Activated B cell treated with CpG ODN at 0.5 μM for 24 hours (primary cell): ENCODE results near the gene MPZL3. TPM values are rescaled to one million over a fixed set of nuclear protein-coding genes. Genes with fewer than 3 reads are reported as not detected.

Source experiments
- ATAC-seq: fragments of 200-7000 bp; cut with Tn5 transposase; one replicate; pipeline ENCODE4 v1.10.0; 2021; ENCODE audit warnings: low read depth, mild to moderate bottlenecking, moderate library complexity
- CTCF ChIA-PET: fragments of 350-600 bp; sonication (Branson Sonifier 250); formaldehyde crosslinking; loops from one replicate; lab custom pipeline; 2021; ENCODE audit warnings: antibody characterized with exemption; lab: Charles Lee
- POLR2A ChIA-PET: fragments of 350-600 bp; sonication (Branson Sonifier 250); formaldehyde crosslinking; loops from one replicate; lab custom pipeline; 2021; ENCODE audit warnings: antibody characterized with exemption; lab: Charles Lee
- DNase-seq: peaks from one replicate; pipeline ENCODE4 v3.0.0; 2022
- H3K27ac Mint-ChIP-seq: one replicate; pipeline ENCODE4 v1.8.0; 2020; ENCODE audit warnings: mixed read lengths
- H3K27me3 Mint-ChIP-seq: one replicate; pipeline ENCODE4 v1.8.0; 2021; ENCODE audit warnings: mixed read lengths
- H3K36me3 Mint-ChIP-seq: one replicate; pipeline ENCODE4 v1.8.0; 2021; ENCODE audit warnings: low read depth, mixed read lengths
- H3K4me1 Mint-ChIP-seq: one replicate; pipeline ENCODE4 v1.8.0; 2021; ENCODE audit warnings: mixed read lengths
- H3K4me3 Mint-ChIP-seq: one replicate; pipeline ENCODE4 v1.8.0; 2020; ENCODE audit warnings: mild to moderate bottlenecking, mixed read lengths
- H3K9me3 Mint-ChIP-seq: one replicate; pipeline ENCODE4 v1.8.0; 2020; ENCODE audit warnings: mixed read lengths
- intact Hi-C: fragments of 100-400 bp; cut with micrococcal nuclease; formaldehyde crosslinking; loops from one replicate; pipeline ENCODE4 v1.15.1; 2024
- total RNA-seq: library from RNA; stranded (reverse); gene quantifications from 2 replicates; pipeline ENCODE4 v1.2.3, GENCODE V29; 2022
- TF ChIP-seq, protein P1 (sequence below): fragments of 200-600 bp; IDR thresholded peaks from one replicate; pipeline ENCODE4 v1.8.0; 2022; ENCODE audit warnings: antibody characterized with exemption, mild to moderate bottlenecking

Gene MPZL3
- total RNA-seq, 1 donor from 2014 or later = 2.9 TPM

GRCh38 chr11:118247041-118247440 is 5.1 kb downstream of the MPZL3 start:
- H3K27ac Mint-ChIP-seq = no peak overlapping the region
- peaks cover 5% of the 10 kb centered on the region for H3K36me3 Mint-ChIP-seq
- no peaks in the 10 kb centered on the region for H3K9me3 Mint-ChIP-seq
- TF ChIP-seq, protein P1, sequence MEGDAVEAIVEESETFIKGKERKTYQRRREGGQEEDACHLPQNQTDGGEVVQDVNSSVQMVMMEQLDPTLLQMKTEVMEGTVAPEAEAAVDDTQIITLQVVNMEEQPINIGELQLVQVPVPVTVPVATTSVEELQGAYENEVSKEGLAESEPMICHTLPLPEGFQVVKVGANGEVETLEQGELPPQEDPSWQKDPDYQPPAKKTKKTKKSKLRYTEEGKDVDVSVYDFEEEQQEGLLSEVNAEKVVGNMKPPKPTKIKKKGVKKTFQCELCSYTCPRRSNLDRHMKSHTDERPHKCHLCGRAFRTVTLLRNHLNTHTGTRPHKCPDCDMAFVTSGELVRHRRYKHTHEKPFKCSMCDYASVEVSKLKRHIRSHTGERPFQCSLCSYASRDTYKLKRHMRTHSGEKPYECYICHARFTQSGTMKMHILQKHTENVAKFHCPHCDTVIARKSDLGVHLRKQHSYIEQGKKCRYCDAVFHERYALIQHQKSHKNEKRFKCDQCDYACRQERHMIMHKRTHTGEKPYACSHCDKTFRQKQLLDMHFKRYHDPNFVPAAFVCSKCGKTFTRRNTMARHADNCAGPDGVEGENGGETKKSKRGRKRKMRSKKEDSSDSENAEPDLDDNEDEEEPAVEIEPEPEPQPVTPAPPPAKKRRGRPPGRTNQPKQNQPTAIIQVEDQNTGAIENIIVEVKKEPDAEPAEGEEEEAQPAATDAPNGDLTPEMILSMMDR = no peak
- intact Hi-C loops = no loop called here
- CTCF ChIA-PET = interaction anchor here (1.7 kb wide), 1 partner anchor 49 kb away, joined by 7 read pairs; no protein-coding TSS in a partner anchor
- POLR2A ChIA-PET = interaction anchor here (2.4 kb wide), 1 partner anchor 33 kb away, joined by 13 read pairs; no protein-coding TSS in a partner anchor
- H3K4me1 Mint-ChIP-seq = peaks cover 25% of the 10 kb centered on the region
- DNase-seq (no peak), ATAC-seq (no peak)
- peaks cover 6% of the 10 kb centered on the region for H3K27me3 Mint-ChIP-seq
- H3K4me3 Mint-ChIP-seq = no peak overlapping the region

DNA sequence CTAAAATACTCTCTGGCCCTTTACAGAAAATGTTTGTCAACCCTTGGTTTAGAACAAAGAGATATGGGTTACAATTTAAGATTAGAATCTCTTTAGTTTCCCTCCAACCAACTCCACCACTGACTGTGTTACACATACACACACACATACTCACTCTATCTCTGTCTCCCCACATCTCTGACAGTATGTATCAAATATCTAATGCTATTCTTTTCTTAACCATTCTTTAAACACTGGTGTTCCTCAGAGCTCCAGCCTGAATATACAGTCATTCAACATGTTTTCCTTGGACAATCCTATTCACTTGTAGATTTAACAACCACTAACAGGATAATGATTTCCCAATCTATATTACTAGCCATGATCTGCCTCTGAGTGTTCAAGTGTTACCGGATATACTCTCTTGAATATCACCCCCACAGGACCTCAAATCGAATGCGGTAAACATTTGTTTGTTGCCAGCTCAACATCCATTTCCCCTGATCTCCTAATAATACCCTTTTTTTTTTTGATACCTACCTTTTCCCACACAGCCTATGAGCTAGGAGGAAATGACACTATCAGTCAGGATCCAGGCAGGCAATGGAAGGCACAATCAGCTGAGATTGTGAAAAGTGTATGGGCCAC is 6.1 kb downstream of the MPZL3 start:
- ATAC-seq (no peak), DNase-seq (no peak)
- Mint-ChIP-seq H3K36me3 (no peaks in the 10 kb centered on the region), H3K4me3 (no peak overlapping the region), H3K27ac (no peak overlapping the region), H3K9me3 (no peaks in the 10 kb centered on the region), H3K27me3 (peaks cover 5% of the 10 kb centered on the region), H3K4me1 (peaks cover 30% of the 10 kb centered on the region)
- ChIA-PET POLR2A (interaction anchor here (0.7 to 2.4 kb wide), 2 partner anchors 10 to 32 kb away, joined by 4 to 13 read pairs; no protein-coding TSS in a partner anchor), CTCF (interaction anchor here (1.7 to 1.8 kb wide), 2 partner anchors 48 kb away, joined by 7 read pairs; no protein-coding TSS in a partner anchor)
- intact Hi-C loops = loop anchor here (2.0 kb wide), 1 partner anchor 31 kb away; no protein-coding TSS in a partner anchor
- TF ChIP-seq, protein P1 = no peak

- no peaks in the 10 kb centered on the region for H3K9me3 Mint-ChIP-seq
- no peak overlapping the region for H3K27ac Mint-ChIP-seq
- ATAC-seq (no peak), DNase-seq (no peak)
- ChIA-PET POLR2A (no interaction called here), CTCF (interaction anchor here (1.8 kb wide), 1 partner anchor 46 kb away, joined by 7 read pairs; no protein-coding TSS in a partner anchor)
- intact Hi-C loops = loop anchor here (2.0 to 5.0 kb wide), 2 partner anchors 29 to 38 kb away; no protein-coding TSS in a partner anchor
- peaks cover 43% of the 10 kb centered on the region for H3K4me1 Mint-ChIP-seq
- TF ChIP-seq, protein P1 = no peak
- no peak overlapping the region for H3K4me3 Mint-ChIP-seq
- H3K36me3 Mint-ChIP-seq = no peaks in the 10 kb centered on the region
- peaks cover 5% of the 10 kb centered on the region for H3K27me3 Mint-ChIP-seq
These were observed 8.0 kb downstream of the MPZL3 start for GRCh38 chr11:118243993-118244762.

DNA sequence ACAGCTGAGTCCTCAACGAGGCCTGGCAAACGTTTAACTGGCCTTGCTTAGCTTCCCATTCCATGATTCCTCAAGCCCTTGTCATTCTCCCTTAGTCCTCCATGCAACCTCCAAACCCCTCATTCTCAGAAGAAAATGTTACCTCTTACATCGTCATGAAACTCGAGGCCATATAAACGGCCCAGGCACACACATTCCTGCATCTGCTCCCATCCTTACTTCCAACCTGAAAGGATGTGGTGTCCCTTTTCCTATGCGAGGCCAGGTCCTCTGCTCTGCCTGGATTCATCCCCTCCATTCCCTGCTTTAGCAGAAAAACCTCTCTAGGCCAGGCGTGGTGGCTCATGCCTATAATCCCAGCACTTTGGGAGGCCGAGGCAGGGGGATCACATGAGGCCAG is 9.0 kb downstream of the MPZL3 start:
- Mint-ChIP-seq H3K4me1 (peaks cover 43% of the 10 kb centered on the region), H3K4me3 (no peak overlapping the region)

More for the DNA sequence above, 9.0 kb downstream of the MPZL3 start:
- TF ChIP-seq, protein P1 = no peak
- ChIA-PET CTCF (no interaction called here), POLR2A (interaction anchor here (0.6 kb wide), 1 partner anchor 9 kb away, joined by 4 read pairs; no protein-coding TSS in a partner anchor)
- intact Hi-C loops = loop anchor here (5.0 kb wide), 1 partner anchor 39 kb away; no protein-coding TSS in a partner anchor
- H3K9me3 Mint-ChIP-seq = no peaks in the 10 kb centered on the region
- peaks cover 8% of the 10 kb centered on the region for H3K36me3 Mint-ChIP-seq
- ATAC-seq (no peak), DNase-seq (no peak)
- H3K27me3 Mint-ChIP-seq = peaks cover 5% of the 10 kb centered on the region
- no peak overlapping the region for H3K27ac Mint-ChIP-seq
